GM19238 (cell line): ENCODE results near the gene IGF2.

Experiments used
- DNase-seq: peaks from one replicate; pipeline ENCODE4 v3.0.0; 2011; ENCODE audit warnings: low spot score; ENCODE audit not compliant: insufficient read length

IGF2 gene

DNA sequence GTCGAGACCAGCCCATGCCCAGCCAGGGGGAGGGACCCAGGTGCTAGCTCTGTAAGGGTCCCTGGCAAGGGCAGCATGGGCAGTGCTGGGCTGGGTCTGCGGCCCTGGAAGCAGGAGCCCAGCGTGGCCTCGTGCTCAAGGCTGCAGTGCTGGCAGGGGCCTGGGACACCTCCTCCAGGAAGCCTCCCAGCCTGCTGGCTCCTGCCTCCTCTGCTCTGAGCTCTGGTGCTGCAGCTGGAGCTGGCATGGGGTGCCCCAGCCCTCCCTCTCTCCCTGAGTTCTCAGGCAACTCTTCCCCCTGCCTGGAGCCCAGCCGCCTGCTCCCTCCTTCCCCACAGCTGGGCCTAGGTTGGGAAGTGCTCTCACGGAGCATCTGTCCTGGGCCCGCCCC is 15.0 kb upstream of the IGF2 start:
- no peak for DNase-seq

DNA sequence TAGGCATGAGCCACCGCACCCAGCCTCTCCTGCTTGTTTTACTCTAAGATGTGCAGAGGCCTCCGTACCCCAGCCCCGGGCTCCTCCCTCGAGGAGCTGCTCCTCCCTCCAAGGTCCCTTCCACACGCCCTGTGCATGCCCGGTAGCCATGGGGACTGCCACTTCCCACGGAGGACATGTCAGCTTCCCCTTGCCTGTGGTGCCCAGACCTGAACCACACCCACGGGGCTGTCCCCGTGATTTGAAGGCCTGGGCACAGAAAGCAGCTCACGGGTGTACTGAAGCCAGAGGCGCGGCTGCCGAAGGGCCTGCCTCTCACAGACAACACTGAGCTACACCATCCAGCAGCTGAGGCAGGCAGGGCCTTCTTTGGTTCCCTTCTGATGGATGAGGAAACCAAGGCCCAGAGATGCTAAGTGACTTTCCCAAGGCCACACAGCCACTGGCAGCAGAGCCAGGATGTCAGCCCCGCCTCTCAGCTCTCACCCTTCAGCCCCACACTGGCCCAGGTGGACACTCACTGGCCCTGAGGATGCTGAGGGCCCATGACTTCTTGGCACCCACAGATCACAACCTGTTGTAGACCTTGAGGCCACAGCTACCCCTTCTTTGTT is 14.5 kb upstream of the IGF2 start:
- no peak for DNase-seq

DNA sequence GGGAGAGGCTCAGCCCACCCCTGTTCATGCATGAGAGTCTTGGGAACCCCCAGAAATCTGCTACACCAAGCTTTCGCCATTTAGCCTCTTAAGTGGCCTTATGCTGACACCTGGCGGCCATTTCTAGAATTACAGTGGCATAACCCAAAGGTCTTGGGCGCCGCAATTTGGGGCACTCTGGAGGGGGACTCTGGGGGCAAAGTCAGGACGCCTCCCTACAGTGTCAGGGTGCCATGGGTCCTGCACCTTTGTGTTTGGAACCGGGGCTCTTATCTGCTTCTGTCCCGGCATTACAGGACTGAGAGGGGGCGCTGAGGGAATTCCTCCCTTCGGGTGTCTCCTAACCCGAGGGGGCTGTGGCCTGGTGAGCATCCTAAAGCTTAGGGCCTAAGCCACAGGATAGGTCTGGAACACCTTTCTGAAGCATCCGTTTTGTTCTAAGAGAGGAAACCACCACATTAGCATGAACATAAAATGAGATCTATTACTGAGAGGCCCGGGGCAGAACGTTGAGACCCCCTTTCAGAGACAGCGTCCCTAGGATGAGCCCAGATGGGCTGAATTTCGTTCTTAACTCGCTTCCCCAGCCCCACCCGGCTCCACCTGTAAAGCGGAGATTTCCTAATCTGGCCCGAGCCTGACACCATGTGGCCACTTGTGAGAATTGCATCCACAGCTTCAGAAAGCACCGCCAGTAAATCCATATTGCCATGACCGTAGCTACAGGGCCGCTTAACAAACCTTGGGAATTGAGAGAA is 12.5 kb upstream of the IGF2 start:
- peak; percentile 85 for DNase-seq

DNA sequence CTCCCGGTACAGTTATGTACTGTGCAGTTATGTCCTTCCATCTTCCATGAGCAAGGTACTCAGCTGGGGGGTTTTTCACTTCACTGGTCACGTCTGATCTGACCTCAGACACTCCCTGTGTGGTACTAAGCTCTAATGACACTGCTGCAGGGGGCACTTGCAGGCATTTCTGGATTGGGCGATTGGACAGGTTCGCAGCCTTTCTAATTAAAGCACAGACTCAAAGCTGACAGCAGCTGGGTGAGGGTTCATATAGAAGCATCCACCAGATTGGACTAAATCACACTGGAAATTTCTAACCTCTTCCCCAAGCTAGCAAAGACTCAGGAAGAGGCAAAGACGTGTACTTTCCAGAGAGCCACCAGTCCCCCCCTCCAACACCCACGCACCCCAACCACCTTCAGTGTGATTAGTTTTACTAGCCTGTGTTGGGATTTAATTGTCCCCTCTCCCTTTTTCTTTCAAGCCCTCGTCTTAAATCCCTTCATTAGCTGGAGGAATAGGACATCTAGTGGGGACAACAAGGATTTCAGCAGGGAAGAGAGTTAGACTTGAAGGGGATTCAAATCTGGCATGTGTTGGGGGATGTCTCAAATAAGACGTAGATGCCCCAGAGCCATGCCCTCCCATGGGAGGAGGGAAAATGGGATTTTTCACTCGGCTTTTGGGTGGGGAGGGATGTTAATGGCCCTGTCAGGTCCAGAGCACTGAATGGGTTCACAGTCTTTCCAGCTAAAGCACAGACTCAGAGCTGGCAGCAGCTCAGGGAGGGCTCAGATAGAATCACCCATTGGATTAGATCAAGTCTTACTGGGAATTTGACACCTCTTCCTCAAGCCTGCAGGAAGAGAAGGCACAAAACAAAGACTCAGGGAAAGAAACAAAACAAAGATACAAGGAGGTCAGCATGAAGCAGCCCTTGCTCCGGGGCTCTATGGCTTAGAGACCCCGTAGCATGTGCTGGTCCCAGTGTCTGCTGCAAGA is 11.0 kb upstream of the IGF2 start:
- DNase-seq, result no peak

DNA sequence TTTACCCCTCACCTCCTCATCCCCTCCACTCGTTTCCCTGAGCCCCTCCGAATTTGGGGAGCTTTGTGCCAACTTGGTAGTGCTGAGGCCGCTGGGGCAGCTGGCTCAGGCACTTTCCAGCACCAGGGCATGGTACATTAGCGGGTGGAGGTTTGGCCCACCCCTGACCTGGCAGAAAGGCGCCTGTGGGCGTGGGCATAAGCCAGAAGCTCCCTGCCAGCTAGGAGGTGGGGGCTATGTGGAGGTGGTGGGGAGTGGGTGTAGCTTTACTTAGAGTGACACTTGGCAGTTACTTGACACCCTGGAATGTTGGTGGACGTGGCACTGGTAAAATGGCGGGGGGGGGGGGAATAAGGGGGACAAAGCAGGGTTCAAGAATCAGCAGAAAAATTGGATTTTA is 10.3 kb upstream of the IGF2 start:
- no peak for DNase-seq

DNA sequence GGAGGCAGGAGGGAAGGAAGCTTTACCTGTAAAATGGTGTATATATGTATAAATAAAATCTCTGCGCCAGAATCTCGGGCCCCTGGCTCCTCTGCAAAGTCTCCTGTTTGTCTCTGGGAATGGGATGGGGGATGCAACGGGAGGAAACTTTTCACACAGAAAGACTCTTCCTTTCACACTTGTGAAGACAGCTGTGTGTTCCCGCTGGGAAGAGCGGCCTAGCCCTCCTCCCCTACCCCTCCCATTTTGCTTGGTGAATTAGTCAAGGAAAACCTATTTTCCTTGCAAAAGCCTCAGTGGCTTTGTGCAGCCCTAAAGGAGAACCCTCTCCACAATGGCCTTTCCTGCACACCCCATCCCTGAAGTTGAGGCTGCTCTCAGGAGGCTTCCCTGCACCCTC is 9.4 kb upstream of the IGF2 start:
- DNase-seq, result no peak

DNA sequence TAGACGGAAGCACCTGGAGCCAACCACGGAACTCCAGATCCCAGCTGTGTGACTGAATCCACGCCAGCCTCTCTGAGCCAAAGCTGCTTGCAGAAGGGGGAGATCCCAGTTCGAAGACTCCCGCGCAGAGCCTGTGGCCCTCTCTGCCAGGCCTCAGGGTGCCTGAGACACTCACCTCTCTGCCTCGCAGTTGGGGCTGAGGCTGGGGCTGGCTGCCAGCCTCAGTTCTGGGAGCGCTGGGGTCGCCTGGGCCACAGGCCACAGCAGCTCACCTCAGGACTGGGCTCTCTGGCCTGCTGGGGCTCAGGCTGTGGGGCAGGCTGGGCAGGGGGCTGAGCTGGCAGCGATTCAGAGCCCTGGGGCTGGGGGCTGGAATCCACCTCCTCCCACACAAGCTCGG is 8.2 kb upstream of the IGF2 start:
- DNase-seq, result no peak

DNA sequence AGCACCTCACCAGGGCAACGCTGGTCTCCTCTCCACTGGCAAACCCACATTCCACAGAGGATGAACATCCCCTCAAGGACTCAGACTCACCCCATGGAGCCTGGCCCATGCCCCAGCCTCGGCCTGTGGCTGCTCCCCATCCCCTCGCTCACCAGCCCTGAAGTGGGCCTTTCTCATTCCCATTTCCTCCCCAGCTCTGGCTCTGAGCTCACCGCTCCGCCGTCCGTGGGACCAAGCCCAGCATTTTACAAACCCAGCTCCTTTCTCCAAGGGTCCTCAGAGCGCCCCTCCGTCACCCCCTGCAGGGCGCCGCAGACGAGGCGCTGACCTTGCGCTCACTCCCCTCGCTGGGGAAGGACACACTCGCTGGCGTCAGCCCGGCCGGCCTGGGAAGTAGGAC is 6.9 kb upstream of the IGF2 start:
- DNase-seq, result no peak

DNA sequence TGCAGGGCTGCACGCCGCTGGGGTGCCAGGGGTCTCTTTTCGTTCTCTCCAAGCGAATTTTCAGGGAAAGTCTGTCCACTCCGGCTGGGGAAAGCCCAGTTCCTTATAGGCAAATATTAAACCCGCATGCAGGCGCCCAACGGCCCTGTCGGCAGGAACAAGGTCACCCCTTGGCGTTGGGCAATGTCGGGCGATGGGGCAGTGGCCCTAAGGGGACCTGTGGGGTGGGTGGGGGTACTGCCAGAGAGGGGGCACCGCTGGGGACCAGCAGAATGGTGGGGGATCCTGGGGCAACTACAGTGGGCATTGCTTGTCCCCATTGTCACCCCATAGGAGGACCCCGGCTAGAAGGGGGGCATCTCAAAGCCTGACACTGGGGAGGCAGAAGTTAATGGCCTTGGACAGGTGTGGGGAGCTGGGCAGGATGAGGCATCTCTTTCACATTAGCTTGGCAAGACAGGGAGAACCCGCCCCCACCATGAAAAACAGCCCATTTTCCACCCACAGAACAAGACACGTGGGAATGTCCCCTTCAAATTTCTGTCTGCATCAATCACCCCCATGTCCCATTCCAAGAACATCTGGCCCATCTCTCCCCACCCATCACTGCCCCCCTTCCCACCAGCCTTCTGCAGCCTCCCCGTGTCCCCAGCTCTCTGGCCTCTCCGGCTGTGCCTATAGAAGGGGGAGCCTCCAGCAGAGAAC is 5.5 kb upstream of the IGF2 start:
- no peak for DNase-seq

DNA sequence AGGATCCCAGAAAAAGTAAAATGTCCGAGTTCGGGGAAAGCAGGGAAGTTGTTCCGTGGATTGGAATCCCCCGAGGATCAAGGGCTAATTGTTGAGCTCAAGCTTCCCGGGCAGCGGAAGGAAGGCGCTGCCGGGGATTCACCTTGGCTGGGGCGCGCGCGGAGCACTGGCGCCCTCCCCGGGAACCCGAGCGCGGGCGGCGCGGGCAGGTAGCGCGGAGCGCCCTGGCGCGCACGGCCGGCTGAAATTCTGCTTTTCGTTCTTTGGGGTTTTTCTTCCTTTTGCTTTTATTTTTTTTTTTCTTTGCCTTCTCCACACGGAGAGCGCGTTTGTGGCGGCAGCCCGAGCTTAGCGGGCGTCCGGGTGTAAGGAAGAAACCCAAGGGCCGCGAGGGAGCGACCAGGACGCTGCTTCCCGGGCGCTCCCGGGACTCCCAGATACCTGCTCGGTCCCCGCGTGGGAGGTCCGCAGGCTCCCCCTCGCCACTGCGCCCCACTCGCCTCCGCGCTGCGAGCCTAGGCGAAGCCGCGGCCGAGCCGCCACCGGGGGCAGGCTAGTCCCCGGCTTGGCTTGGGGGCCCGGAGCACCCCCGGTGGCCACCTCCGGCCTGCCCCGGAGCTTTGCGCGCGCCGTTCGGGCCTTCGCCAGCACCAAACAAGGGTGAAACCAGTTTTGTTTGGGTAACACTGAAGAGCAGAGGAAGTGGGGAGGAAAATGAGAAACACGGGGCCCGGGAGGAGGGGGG is 4.8 kb upstream of the IGF2 start:
- no peak for DNase-seq

DNA sequence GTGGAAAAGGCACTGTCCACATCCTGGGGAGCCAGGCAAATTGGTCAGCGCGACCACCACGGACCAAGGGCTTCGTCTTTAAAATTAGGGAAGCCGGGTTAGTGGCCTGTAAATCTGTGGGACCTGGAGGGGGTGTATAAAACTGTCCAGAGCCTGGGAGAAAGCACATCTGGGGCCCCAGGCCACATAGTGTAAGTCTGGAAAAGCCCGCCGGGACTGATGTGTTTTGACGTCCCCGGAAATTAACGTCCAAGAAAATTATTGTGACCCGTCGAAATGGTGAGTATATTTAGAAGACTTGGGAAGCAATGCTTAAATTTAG is 4.2 kb upstream of the IGF2 start:
- no peak for DNase-seq

DNA sequence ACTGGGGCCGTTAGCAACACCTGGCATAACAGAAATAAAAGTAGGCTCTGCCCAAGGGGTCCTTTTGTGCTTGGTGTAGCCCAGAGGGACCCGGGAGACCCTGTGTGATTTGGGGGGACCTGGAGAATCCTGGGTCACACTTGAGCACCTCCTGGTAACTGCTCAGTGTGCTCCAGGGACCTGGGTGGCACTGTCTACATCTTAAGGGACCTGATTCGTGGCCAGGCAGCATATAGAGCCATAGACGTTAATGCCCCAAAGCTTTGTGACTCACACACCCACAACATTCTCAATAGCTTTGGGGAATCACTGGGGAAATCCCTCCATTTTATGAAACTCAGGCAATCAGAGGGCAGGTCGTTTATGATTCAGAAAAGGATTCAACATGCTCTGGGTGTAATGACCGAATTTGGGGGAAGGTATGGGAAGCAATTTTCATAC is 3.6 kb upstream of the IGF2 start:
- DNase-seq, result no peak

DNA sequence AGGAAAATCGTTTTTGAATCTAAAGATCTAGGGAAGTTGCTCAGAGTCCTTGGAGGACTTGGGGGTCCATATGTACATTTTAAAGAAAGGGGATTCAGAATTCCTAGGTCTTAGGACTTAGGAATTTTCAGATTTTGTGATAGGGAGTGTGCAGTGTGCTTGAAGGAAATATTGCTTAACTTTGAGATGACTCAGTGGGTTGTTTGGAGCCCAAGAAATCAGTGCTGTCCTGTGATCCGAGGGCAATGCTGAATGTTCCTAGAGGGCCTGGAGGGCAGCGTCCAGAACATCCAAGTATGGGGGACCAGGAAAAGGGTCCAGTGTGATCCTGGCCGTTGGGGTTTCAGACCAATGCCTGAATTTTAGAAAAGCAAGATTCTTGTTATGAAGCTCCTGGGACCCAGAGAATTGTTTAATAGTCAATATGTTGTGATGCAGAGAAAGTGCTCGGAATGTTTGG is 3.1 kb upstream of the IGF2 start:
- no peak for DNase-seq

DNA sequence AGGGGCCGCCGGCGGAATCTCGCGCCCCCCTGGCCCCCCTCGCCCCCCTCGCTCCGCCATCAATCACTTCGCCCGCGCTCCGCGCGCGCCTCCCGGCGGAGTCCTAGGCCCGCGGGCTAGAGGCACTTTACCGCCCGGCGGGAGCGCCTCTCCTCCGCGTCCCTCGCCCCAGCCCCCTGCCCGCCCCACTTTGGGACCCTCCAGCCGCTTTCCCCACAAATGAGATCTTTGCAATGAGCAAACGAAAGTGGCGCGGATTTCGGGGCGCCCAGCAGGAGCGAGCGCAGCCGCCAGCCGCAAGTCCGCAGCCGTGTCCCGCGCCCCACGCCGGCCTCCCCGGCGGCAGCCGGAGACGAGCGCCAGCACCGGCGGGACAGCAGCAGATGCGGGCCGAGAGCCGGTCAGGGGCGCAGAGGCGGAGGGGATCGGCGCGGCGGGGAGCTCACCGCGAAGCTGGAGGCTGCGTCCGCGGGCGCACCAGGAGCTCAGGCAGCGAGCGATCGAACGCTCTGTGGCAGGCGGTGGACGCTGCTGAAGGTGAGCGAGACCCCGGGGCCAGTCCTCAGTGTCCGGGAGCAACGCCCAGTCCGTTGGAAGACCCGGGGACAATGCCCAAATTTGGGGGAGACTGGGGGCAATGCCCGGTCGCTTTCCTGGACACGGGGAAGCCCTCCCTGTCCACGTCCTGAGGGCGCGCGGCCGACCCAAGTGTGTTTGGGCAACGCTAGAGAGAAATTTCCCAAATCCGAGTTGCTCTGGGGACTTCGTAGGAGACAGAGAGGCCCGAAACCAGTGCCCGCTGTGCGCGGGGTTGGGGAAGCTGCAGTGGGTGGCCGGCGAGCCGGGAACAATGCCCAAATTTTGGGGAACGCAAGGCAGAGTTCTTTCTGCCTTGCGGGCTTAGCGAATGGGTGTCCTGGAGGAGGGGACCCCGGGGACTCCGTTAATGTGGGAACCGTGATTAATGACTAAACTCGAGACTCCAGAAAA is 1.5 kb upstream of the IGF2 start:
- no peak for DNase-seq

DNA sequence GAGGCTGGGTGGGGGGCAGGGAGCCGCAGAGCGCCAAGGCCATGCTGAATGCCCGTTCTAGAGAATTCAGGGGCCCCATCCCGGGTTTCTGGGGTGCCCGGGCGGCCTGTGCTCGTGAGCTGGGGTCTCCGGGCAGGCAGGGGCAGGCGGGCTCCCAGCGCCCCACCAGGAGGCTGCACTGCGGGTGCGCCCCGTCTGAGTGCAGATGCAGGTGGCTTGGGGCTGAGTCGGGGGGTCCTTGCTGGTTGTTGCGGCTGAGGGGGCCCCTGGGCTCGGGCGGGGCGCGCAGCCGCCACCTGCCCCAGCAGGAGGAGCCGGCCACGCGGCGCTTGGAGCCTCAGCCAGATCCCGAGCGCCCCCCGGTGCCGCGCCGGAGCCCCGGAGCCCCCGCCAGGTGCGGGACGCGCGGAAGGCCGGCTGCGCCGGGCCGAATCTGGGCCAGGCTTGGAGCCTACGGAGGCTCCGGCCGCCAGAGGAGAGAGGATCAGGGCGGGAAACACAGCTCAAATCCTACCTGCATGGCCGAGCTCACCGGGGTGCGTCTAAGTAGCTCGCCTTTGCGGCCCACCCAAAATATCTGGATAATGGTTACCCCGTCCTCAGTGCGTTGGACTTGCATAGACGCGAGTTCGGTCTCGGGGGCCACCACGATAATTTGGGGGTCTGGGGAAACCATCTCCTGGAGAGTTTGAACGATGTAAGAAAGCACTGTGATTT is 590 bp upstream of the IGF2 start:
- DNase-seq, result no peak

DNA sequence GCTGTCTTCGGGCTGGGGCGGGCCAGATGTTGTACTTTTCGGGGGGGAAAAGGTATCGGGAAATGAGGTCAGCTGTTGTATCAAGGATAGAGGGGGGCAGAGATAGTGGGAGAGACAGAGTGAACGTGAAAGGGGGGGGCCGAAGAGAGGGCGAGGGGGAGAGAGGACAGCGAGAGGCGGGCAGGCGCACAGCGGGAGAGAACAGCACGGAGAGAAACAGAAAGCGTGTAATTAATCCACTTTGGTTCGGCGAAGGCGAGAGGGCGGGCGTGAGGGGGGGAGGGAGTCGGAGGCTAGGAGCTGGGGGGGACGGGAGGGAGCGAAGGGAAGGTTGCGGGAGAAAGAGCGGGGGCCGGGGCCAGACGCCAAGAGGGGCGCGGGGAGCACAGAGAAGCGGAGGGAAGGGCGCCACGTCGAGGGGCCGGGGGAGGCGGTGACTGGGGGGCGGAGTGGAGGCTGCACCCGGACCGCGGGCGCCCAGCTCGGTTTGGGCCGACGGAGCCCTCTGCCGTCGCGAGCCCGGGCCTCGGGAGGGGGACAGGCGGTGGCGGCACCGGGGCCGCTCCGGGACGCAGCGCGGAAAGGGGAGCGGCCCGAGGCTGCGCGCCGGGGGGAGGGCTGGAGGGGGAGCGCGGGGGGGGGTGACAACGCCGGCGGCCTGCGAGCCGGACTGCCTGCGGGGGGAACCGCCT is 612 bp downstream of the IGF2 start:
- DNase-seq, result no peak

DNA sequence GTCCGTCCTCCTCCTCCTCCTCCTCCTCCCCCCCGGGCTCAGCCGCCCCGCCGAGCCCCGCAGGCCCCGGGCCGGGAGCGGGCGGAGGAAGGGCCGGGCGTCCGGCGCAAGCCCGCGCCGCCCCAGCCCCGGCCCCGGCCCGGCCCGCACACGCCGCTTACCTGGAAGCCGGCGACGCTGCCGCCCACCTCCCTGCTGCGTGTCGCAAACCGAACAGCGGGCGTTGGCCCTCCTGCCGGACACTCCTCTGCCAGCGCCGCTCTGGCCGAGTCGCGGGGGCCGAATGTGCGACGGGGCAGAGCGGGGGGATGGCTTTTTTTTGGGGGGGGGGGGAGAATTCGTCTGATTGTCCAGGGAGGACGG is 1.1 kb downstream of the IGF2 start:
- DNase-seq, result no peak
